IMR-90 (cell line): ENCODE measurements around the gene KLF9. TPM values are rescaled to one million over a fixed set of nuclear protein-coding genes. Genes with fewer than 3 reads are reported as not detected.

Experiments used
- ATAC-seq: fragments of 200-7000 bp; cut with Tn5 transposase; 2 replicates; pipeline ENCODE4 v1.9.1; 2020; ENCODE audit warnings: low read depth, mild to moderate bottlenecking, moderate library complexity
- BruUV-seq: library from RNA; stranded (reverse); fragments of 400-500 nt; replicated peaks from 2 replicates; lab custom pipeline; 2021; lab: Mats Ljungman, UMichigan
- CTCF ChIA-PET: fragments of 300-600 bp; formaldehyde crosslinking; extraction: SDS; loops from one replicate; lab custom pipeline; 2021; ENCODE audit warnings: antibody characterized with exemption; lab: Yijun Ruan, JAX
- POLR2A ChIA-PET: fragments of 300-600 bp; sonication (Branson Sonifier 250); formaldehyde crosslinking; loops from one replicate; lab custom pipeline; 2022; ENCODE audit warnings: antibody characterized with exemption; ENCODE audit not compliant: unreplicated experiment; lab: Charles Lee
- DNase-seq: peaks from one replicate; pipeline ENCODE4 v3.0.0; 2013
- H2AFZ ChIP-seq: replicated peaks from 2 replicates; pipeline ENCODE3; 2013; ENCODE audit warnings: low read length, mild to moderate bottlenecking; ENCODE audit not compliant: poor library complexity
- H2AK5ac ChIP-seq: 2 replicates; pipeline ENCODE4 v1.6.1; 2013; ENCODE audit warnings: low read depth, low read length, inconsistent platforms
- H2AK9ac ChIP-seq: replicated peaks from 2 replicates; pipeline ENCODE3; 2013; ENCODE audit warnings: mild to moderate bottlenecking, low read depth, low read length, moderate library complexity; ENCODE audit not compliant: poor library complexity
- H2BK120ac ChIP-seq: 2 replicates; pipeline ENCODE4 v1.6.1; 2013; ENCODE audit warnings: low read depth, low read length, inconsistent platforms
- H2BK15ac ChIP-seq: 3 replicates; pipeline ENCODE4 v1.6.1; 2013; ENCODE audit warnings: low read depth, low read length, inconsistent platforms
- H2BK20ac ChIP-seq: 2 replicates; pipeline ENCODE4 v1.6.1; 2013; ENCODE audit warnings: low read depth, mild to moderate bottlenecking, inconsistent platforms, low read length, moderate library complexity
- H2BK5ac ChIP-seq: 2 replicates; pipeline ENCODE4 v1.6.1; 2013; ENCODE audit warnings: mild to moderate bottlenecking, low read depth, low read length, inconsistent platforms; ENCODE audit not compliant: poor library complexity, severe bottlenecking
- H3K14ac ChIP-seq: replicated peaks from 2 replicates; pipeline ENCODE4 v1.6.1; 2013; ENCODE audit warnings: low read depth, low read length, inconsistent platforms
- H3K18ac ChIP-seq: 2 replicates; pipeline ENCODE4 v1.6.1; 2013; ENCODE audit warnings: low read depth, low read length, control low read depth
- H3K23ac ChIP-seq: 2 replicates; pipeline ENCODE4 v1.6.1; 2013; ENCODE audit warnings: low read depth, low read length, inconsistent platforms
- H3K27ac ChIP-seq: 2 replicates; pipeline ENCODE4 v1.5.1; 2013; ENCODE audit warnings: mild to moderate bottlenecking, control low read depth, low read length; ENCODE audit not compliant: insufficient read depth
- H3K27me3 ChIP-seq: 2 replicates; pipeline ENCODE4 v1.6.1; 2013; ENCODE audit warnings: low read length; ENCODE audit not compliant: control insufficient read depth, insufficient read depth
- H3K36me3 ChIP-seq: 2 replicates; pipeline ENCODE4 v1.6.1; 2013; ENCODE audit warnings: low read length, mixed read lengths; ENCODE audit not compliant: control insufficient read depth, insufficient read depth
- H3K4ac ChIP-seq: 2 replicates; pipeline ENCODE4 v1.6.1; 2013; ENCODE audit warnings: low read depth, low read length, inconsistent platforms
- H3K4me1 ChIP-seq: 2 replicates; pipeline ENCODE4 v1.6.1; 2013; ENCODE audit warnings: low read length, mixed read lengths; ENCODE audit not compliant: control insufficient read depth, insufficient read depth
- H3K4me2 ChIP-seq: 2 replicates; pipeline ENCODE4 v1.6.1; 2013; ENCODE audit warnings: low read depth, mild to moderate bottlenecking, control low read depth, low read length, moderate library complexity
- H3K4me3 ChIP-seq: 2 replicates; pipeline ENCODE4 v1.5.1; 2013; ENCODE audit warnings: low read depth, mild to moderate bottlenecking, control low read depth, low read length, moderate library complexity; ENCODE audit not compliant: insufficient read depth
- H3K56ac ChIP-seq: 2 replicates; pipeline ENCODE4 v1.6.1; 2013; ENCODE audit warnings: low read length, inconsistent platforms; ENCODE audit not compliant: insufficient read depth; ENCODE audit errors: extremely low read depth
- H3K79me1 ChIP-seq, 2 experiments: 2 replicates each; pipeline ENCODE4 v1.6.1; 2013; ENCODE audit warnings: low read length in 2 of 2, inconsistent platforms in 1 of 2, low read depth in 1 of 2
- H3K9ac ChIP-seq: 2 replicates; pipeline ENCODE4 v1.6.1; 2013; ENCODE audit warnings: low read depth, low read length, control low read depth
- H3K9me1 ChIP-seq: 2 replicates; pipeline ENCODE4 v1.6.1; 2013; ENCODE audit warnings: low read length, inconsistent platforms; ENCODE audit not compliant: insufficient read depth
- H3K9me3 ChIP-seq: 2 replicates; pipeline ENCODE4 v1.6.1; 2013; ENCODE audit warnings: low read length; ENCODE audit not compliant: control insufficient read depth, insufficient read depth
- H4K20me1 ChIP-seq: 2 replicates; pipeline ENCODE4 v1.6.1; 2013; ENCODE audit warnings: low read length, inconsistent platforms; ENCODE audit not compliant: insufficient read depth
- H4K5ac ChIP-seq: 2 replicates; pipeline ENCODE4 v1.6.1; 2013; ENCODE audit warnings: mild to moderate bottlenecking, low read depth, low read length, control low read depth
- H4K8ac ChIP-seq, 2 experiments: 2 replicates each; pipeline ENCODE4 v1.6.1; 2013; ENCODE audit warnings: low read depth in 2 of 2, low read length in 2 of 2, control low read depth in 1 of 2, inconsistent platforms in 1 of 2
- H4K91ac ChIP-seq: 2 replicates; pipeline ENCODE4 v1.6.1; 2013; ENCODE audit warnings: low read depth, low read length, inconsistent platforms; ENCODE audit not compliant: insufficient read depth
- BHLHE40 ChIP-seq: fragments of 150-350 bp; IDR thresholded peaks from 2 replicates; pipeline ENCODE4 v1.6.1; 2016; ENCODE audit warnings: mild to moderate bottlenecking, low read depth, low read length
- FOS ChIP-seq: fragments of 150-350 bp; IDR thresholded peaks from 2 replicates; pipeline ENCODE4 v1.6.1; 2016; ENCODE audit warnings: low read depth, low read length
- MAFK ChIP-seq: IDR thresholded peaks from 2 replicates; pipeline ENCODE4 v1.6.1; 2012; ENCODE audit warnings: low read depth, low read length, improper control_type of control experiment
- MAZ ChIP-seq: IDR thresholded peaks from 2 replicates; pipeline ENCODE4 v1.6.1; 2012; ENCODE audit warnings: low read depth, mild to moderate bottlenecking, low read length, improper control_type of control experiment, moderate library complexity, borderline replicate concordance
- MXI1 ChIP-seq: IDR thresholded peaks from 2 replicates; pipeline ENCODE4 v1.6.1; 2012; ENCODE audit warnings: low read depth, mild to moderate bottlenecking, low read length, moderate library complexity, borderline replicate concordance
- POLR2A ChIP-seq: IDR thresholded peaks from 2 replicates; pipeline ENCODE4 v1.6.1; 2012; ENCODE audit warnings: mild to moderate bottlenecking, low read depth, low read length
- RAD21 ChIP-seq: IDR thresholded peaks from 2 replicates; pipeline ENCODE4 v1.6.1; 2012; ENCODE audit warnings: low read length, improper control_type of control experiment
- RCOR1 ChIP-seq: IDR thresholded peaks from 2 replicates; pipeline ENCODE4 v1.6.1; 2012; ENCODE audit warnings: mild to moderate bottlenecking, low read length, improper control_type of control experiment; ENCODE audit not compliant: insufficient replicate concordance
- RFX5 ChIP-seq: IDR thresholded peaks from 2 replicates; pipeline ENCODE4 v1.8.0; 2012; ENCODE audit warnings: low read depth, mild to moderate bottlenecking, low read length, moderate library complexity
- SMC3 ChIP-seq: fragments of 150-350 bp; IDR thresholded peaks from 2 replicates; pipeline ENCODE4 v1.6.1; 2016; ENCODE audit warnings: low read depth, mild to moderate bottlenecking, antibody characterized with exemption, low read length, moderate library complexity
- WGBS, 2 experiments: methylation state at CpG; one replicate each; pipeline versions ENCODE4 v1.1.5 to v1.1.7; 2013; ENCODE audit warnings: missing lambda C conversion rate in 2 of 2; ENCODE audit not compliant: insufficient read length in 1 of 2; ENCODE audit errors: extremely low coverage in 2 of 2; 5-methylcytosine and 5-hydroxymethylcytosine counted together
- dilution Hi-C: fragments of 300-500 bp; cut with HindIII; formaldehyde crosslinking; loops from one replicate; pipeline ENCODE4 v1.14.3; 2018; ENCODE audit warnings: low sequenced_read_pairs; ENCODE audit not compliant: unreplicated experiment
- in situ Hi-C: fragments of 300-500 bp; cut with MboI; formaldehyde crosslinking; loops from 3 replicates; pipeline ENCODE4 v1.14.3; 2019; ENCODE audit warnings: low sequenced_read_pairs, inconsistent platforms, mixed read lengths
- intact Hi-C: fragments of 100-400 bp; cut with micrococcal nuclease; formaldehyde crosslinking; loops from 2 replicates; pipeline ENCODE4 v1.10.0; 2022
- polyA plus RNA-seq, 3 experiments: library from polyadenylated mRNA; depleted of rRNA; stranded (reverse); fragments of >200 nt; gene quantifications; 2 replicates each; pipeline ENCODE4 v1.2.3, GENCODE V29; 2012; ENCODE audit warnings: low replicate concordance in 1 of 3
- total RNA-seq: library from RNA; depleted of rRNA; stranded (reverse); fragments of >200 nt; gene quantifications from 2 replicates; pipeline ENCODE4 v1.2.3, GENCODE V29; 2012
- TF ChIP-seq, protein P1 (sequence below): conservative IDR thresholded peaks from 2 replicates; pipeline ENCODE4 v1.5.1; 2012; ENCODE audit warnings: mild to moderate bottlenecking, low read depth, low read length, improper control_type of control experiment
- TF ChIP-seq, protein P2 (sequence below): fragments of 150-350 bp; IDR thresholded peaks from 2 replicates; pipeline ENCODE4 v1.6.1; 2017; ENCODE audit warnings: mild to moderate bottlenecking, antibody characterized with exemption, low read length, low read depth
- TF ChIP-seq, protein P3 (sequence below): fragments of 150-350 bp; IDR thresholded peaks from 2 replicates; pipeline ENCODE4 v1.6.1; 2016; ENCODE audit warnings: low read depth, mild to moderate bottlenecking, low read length, moderate library complexity, borderline replicate concordance

KLF9 gene
- total and polyA plus RNA-seq, 2 of the 4 experiments (the other 2 are of a cell fraction), result 4.1 to 7.5 TPM

DNA sequence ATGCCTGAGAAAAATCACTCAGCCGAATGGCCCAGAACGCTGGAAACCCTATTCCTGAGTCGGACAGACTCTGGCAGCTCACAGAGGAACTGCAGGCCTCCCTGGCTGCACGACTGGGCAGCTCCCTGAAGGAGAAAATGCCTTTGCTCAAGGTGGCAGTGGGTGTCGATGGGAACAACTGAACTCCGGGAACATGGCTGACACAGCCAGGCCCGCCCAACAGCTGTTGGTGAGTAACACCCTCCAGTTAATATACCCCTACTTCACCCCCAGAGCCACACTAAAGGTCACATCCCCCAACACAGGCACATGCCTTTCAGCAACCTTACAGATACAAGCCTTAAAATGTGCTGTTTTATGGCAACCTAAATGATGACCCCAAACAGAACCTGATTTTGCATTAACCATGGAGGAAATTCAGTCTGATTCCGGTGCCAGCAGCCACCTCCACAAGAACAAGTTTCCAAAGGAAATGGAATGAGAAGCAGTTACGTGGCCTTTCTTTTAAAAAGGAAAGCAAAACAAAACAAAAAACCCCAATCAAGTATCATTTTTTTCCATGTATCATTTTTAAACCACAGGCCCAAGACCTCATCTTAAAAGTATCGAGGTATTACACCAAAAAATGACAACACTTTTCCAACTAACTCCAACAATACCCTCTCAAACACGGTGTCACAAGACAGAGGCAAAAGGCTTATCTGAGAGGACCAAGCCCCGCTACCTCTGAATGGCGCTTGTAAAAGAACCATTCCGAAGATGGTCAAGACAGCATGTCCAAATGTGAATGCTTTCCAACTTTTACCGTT is 3.1 kb downstream of the KLF9 start:
- Histone ChIP-seq H3K56ac (peak overlapping the region; percentile 54), H3K4me1 (peaks cover 17% of the 10 kb centered on the region), H2BK5ac (peak overlapping the region; percentile 92), H3K27me3 (no peaks in the 10 kb centered on the region), H3K9me3 (no peaks in the 10 kb centered on the region), H4K5ac (peak overlapping the region; percentile 33; the same call in 1 of the 2 replicates), H2AK9ac (peak overlapping the region; percentile 70), H2BK120ac (peak overlapping the region; percentile 69), H3K27ac (peak overlapping the region; percentile 97), H3K4me3 (peak overlapping the region; percentile 85), H3K9me1 (peaks cover 25% of the 10 kb centered on the region), H2AK5ac (peak overlapping the region; percentile 83), H3K79me1 (peaks cover 7 to 62% of the 10 kb centered on the region in 2 experiments; a peak in 3 of 4 replicates), H4K8ac (peak overlapping the region; percentile 55 to 81), H2BK20ac (peak overlapping the region; percentile 60), H3K18ac (peak overlapping the region; percentile 47), H3K4me2 (peak overlapping the region; percentile 89), H3K14ac (peak overlapping the region; percentile 88), H2BK15ac (peak overlapping the region; percentile 83), H3K9ac (peak overlapping the region; percentile 97), H3K36me3 (0 out of 2 replicates have a peak, but pooled peaks cover 3% of the 10 kb centered on the region), H2AFZ (peak overlapping the region; percentile 76), H4K91ac (peak overlapping the region; percentile 77), H3K4ac (peak overlapping the region; percentile 83), H3K23ac (peak overlapping the region; percentile 82), H4K20me1 (peaks cover 29% of the 10 kb centered on the region)
- in situ Hi-C loops (loop anchor here (5.0 kb wide), 1 partner anchor 191 kb away; no protein-coding TSS in a partner anchor), intact Hi-C loops (loop anchor here (5.0 kb wide), 2 partner anchors 64 to 71 kb away; no protein-coding TSS in a partner anchor), dilution Hi-C loops (no loop called here)
- BruUV-seq, result TSS peak; percentile 47
- WGBS, 2 experiments, result 84% methylated on average over 5 of the region's 15 CpGs; no CpG with 5 or more reads in 1 of the 2 experiments
- ATAC-seq (no peak), DNase-seq (peak; percentile 75)
- POLR2A ChIA-PET, result interaction anchor here (0.9 kb wide), 1 partner anchor 9 kb away, joined by 3 read pairs; no protein-coding TSS in a partner anchor
- CTCF ChIA-PET, result interaction anchor here (1.1 kb wide), 1 partner anchor 191 kb away, joined by 3 read pairs; no protein-coding TSS in a partner anchor
- no peak for TF ChIP-seq SMC3
- TF ChIP-seq, protein P1, sequence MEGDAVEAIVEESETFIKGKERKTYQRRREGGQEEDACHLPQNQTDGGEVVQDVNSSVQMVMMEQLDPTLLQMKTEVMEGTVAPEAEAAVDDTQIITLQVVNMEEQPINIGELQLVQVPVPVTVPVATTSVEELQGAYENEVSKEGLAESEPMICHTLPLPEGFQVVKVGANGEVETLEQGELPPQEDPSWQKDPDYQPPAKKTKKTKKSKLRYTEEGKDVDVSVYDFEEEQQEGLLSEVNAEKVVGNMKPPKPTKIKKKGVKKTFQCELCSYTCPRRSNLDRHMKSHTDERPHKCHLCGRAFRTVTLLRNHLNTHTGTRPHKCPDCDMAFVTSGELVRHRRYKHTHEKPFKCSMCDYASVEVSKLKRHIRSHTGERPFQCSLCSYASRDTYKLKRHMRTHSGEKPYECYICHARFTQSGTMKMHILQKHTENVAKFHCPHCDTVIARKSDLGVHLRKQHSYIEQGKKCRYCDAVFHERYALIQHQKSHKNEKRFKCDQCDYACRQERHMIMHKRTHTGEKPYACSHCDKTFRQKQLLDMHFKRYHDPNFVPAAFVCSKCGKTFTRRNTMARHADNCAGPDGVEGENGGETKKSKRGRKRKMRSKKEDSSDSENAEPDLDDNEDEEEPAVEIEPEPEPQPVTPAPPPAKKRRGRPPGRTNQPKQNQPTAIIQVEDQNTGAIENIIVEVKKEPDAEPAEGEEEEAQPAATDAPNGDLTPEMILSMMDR, result no peak
- TF ChIP-seq, protein P2, sequence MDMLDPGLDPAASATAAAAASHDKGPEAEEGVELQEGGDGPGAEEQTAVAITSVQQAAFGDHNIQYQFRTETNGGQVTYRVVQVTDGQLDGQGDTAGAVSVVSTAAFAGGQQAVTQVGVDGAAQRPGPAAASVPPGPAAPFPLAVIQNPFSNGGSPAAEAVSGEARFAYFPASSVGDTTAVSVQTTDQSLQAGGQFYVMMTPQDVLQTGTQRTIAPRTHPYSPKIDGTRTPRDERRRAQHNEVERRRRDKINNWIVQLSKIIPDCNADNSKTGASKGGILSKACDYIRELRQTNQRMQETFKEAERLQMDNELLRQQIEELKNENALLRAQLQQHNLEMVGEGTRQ, result 0 out of 2 replicates have a peak, but pooled peaks have one; percentile 1
- TF ChIP-seq, protein P3, sequence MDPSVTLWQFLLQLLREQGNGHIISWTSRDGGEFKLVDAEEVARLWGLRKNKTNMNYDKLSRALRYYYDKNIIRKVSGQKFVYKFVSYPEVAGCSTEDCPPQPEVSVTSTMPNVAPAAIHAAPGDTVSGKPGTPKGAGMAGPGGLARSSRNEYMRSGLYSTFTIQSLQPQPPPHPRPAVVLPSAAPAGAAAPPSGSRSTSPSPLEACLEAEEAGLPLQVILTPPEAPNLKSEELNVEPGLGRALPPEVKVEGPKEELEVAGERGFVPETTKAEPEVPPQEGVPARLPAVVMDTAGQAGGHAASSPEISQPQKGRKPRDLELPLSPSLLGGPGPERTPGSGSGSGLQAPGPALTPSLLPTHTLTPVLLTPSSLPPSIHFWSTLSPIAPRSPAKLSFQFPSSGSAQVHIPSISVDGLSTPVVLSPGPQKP, result no peak
- no peak for TF ChIP-seq MAZ
- no peak for TF ChIP-seq FOS
- TF ChIP-seq BHLHE40, result peak; percentile 42; the same call in 1 of the 2 replicates
- no peak for TF ChIP-seq RFX5
- TF ChIP-seq RCOR1, result no peak
- no peak for TF ChIP-seq MXI1
- peak; percentile 72 for TF ChIP-seq POLR2A
- TF ChIP-seq MAFK, result no peak
- no peak for TF ChIP-seq RAD21
